NCI-H1092 treated with DMSO at 0.1 percent for 48 hours (cell line): ENCODE measurements around the gene TNFAIP6.
"Not testable (repeated sequence)": the region's sequence is repeated elsewhere in the genome, so short reads cannot be mapped to it uniquely, and the experiment has no call there.

Experiments
- DNase-seq: peaks from one replicate; lab custom pipeline; 2025; lab: John Stamatoyannopoulos, UW

TNFAIP6 gene

DNA sequence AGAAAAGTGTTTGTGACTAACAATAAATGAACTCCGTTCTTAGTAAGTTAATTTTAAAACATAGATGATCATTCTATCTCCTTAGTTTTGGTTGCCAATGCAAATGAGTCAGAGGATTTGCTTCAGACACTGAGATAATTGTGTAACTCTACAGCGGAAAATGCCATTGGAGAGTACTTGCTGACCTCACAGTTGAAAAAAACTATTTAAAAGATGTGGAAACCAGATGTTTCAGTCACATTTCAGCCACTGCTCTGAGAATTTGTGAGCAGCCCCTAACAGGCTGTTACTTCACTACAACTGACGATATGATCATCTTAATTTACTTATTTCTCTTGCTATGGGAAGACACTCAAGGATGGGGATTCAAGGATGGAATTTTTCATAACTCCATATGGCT, at the start of gene TNFAIP6:
TNFAIP6 (plus strand) TSS at position 234 of the 400 bp plus-strand sequence; CDS start at position 309, 75 bp downstream.
- DNase-seq, result no peak

DNA sequence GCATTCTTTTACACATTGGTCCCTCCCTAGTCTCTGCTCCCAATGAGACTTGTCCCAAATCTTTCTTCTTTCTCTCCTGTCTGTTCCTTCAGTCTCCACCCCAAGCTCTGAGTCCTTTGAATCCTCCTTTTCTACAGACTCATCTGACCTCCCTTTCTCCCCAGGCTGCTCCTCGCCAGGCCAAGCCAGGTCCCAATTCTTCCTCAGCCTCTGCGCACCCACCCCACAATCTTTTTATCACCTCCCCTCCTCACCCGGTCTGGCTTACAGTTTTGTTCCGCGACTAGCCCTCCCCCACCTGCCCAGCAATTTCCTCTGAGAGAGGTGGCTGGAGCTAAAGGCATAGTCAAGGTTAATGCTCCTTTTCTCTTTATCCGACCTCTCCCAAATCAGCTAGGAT, 47.1 kb upstream of the TNFAIP6 start:
- not testable (repeated sequence) for DNase-seq

DNA sequence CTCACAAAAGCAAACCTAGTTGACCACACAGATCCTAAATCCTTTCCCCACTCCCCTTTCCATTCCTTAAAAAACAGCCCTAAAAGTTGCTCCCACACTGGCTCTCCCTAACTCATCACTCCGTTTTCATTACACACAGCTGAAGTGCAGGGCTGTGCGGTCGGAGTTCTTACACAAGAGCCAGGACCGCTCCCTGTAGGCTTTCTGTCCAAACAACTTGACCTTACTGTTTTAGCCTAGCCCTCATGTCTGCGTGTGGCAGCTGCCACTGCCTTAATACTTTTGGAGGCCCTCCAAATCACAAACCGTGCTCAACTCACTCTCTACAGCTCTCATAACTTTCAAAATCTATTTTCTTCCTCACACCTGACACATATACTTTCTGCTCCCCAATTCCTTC, 45.0 kb upstream of the TNFAIP6 start:
- not testable (repeated sequence) for DNase-seq

GRCh38 chr2:151315381-151315903, 42.0 kb upstream of the TNFAIP6 start:
- DNase-seq, result no peak

- DNase-seq, result no peak
Measured at GRCh38 chr2:151325581-151326095, 31.8 kb upstream of the TNFAIP6 start.

DNA sequence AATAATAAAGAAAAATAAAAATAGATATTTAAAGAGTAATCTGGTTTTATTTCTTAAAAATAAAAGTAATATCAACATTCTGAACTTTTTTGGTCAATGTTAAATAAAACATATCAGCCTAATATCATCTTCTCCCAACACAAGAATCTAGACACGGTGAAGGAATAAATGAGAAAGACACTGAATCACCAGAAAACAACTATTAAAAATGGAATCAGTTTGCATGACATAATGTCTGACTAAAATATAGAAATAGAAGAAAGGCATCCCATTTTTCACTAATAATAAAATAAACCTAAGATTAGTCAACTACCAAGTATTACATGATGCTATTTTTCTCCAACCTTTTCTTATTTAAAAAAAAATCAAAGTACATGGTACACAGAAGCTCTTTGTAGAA, 30.8 kb upstream of the TNFAIP6 start:
- DNase-seq, result no peak

- DNase-seq, result no peak
Measured at GRCh38 chr2:151329998-151330397, 27.4 kb upstream of the TNFAIP6 start.

GRCh38 chr2:151333083-151333482, 24.3 kb upstream of the TNFAIP6 start:
- DNase-seq, result no peak

DNA sequence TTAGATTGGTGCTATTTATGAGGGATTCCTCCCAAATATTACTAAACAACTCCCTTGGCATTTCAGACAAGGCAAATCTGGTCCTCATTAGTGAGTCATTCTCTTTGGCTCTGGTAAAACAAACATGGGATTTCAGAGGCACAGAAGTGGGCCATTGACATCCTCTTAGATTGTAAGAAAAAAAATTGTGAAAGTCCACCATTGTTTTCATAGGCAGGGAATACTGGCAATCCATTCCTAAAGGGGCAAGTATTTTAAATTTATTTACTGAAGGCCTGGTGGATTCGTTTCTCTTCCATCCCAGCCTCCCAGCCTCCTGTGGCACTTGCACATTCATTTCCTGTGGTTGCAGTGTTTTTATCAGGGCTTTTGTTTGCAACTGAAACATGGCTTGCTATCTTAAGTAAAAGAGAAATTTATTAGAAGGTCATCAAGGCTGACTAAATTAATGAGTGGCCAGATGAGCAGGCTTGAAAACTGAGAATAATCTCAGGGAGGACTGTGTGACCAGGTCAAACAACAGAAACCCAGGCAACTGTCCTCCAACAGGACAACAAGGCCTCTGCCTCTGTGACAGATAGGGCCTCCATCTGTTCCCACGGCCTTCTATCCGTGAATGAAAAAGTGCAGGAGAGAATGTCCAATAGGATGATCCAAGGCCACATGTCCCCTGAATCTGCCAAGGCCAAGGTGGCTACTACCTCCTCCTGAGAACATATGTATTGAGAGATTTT, 23.1 kb upstream of the TNFAIP6 start:
- DNase-seq, result no peak

GRCh38 chr2:151336863-151337371, 20.5 kb upstream of the TNFAIP6 start:
- no peak for DNase-seq

DNA sequence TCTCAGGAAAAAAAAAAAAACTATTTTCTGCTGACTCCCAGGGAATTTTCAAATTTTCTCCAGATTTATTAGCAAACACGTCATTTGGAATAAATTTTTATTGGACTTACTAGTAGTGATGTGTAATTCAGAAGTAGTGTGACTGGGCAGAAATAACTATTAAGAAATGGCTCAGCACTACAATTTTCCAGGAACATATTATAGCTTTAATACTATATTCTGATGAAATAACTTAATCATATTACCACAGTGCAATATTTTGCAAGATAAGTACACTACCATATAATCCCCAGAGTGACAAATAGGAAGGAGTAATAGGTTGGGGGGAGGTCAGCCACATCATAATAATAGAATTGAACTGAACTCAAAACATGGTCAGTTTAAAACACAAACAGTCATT, 19.7 kb upstream of the TNFAIP6 start:
- no peak for DNase-seq

DNA sequence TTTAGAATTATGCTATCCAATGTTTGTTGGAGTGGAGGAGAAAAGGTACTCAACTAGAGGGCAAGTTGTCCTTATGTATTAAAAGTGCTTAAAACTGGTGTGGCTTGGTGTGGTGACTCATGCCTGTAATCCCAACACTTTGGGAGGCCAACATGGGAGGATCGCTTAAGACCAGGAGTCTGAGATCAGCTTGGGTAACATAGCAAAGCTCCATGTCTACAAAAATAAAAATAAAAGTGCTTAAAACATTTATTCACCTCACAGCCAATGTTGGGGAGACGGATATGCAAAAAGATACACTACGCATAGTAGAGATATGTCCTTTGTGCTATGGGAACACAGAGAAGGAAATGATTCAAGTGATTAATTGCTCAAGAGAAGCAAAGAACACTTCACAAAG, 19.3 kb upstream of the TNFAIP6 start:
- no peak for DNase-seq

GRCh38 chr2:151343073-151343472, 14.3 kb upstream of the TNFAIP6 start:
- DNase-seq, result no peak

DNA sequence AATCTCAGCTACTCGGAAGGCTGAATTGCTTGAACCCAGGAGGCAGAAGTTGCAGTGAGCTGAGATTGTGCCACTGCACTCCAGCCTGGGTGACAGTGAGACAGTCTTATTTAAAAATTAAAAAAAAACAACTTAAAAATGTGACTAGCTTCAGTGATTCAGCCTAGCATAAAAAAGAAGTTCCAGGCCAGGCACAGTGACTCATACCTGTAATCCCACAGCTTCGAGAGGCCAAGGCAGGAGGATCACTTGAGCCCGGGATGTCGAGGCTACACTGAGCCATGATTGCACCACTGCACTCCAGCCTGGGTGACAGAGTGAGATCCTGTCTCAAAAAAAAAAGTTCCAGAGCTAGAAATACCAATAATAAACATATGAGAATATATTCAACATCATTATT, 13.2 kb upstream of the TNFAIP6 start:
- not testable (repeated sequence) for DNase-seq

DNA sequence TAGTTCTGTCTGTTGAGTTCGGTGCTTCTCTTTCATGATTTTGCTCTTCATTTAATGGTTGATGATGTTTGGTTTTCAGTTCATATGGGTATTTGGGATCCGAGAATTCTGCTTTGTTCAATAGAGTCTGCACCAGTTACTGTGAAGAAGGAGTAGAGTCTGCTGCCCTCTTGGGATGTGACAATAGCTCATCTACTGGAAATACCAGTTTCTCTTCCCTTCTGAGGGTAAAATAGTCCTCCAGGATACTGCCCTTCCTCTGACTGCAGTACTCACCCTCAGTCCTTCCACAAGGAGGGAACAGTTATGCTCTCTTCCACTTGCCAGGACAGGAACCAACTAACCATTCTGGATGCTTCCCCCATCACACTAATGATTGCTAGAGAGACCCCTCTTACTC, 12.5 kb upstream of the TNFAIP6 start:
- no peak for DNase-seq

GRCh38 chr2:151347294-151347693, 10.1 kb upstream of the TNFAIP6 start:
- no peak for DNase-seq

DNA sequence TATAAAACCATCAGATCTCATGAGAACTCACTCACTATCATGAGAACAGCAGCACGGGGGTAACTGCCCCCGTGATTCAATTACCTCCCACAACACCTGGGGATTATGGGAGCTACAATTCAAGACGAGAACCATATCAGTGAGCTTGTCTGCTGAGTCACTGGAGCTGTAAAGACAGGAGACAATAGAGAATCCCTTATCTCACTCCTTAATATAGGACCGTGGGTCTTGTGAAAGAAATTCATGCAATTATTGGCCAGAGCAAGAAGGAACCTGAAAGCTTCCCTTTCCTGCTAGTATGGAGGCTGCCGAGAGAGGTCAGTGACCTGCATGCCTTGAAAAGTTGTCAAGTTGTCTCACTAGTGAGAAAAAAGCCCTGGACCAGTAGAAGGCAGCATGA, 9.5 kb upstream of the TNFAIP6 start:
- DNase-seq, result no peak

DNA sequence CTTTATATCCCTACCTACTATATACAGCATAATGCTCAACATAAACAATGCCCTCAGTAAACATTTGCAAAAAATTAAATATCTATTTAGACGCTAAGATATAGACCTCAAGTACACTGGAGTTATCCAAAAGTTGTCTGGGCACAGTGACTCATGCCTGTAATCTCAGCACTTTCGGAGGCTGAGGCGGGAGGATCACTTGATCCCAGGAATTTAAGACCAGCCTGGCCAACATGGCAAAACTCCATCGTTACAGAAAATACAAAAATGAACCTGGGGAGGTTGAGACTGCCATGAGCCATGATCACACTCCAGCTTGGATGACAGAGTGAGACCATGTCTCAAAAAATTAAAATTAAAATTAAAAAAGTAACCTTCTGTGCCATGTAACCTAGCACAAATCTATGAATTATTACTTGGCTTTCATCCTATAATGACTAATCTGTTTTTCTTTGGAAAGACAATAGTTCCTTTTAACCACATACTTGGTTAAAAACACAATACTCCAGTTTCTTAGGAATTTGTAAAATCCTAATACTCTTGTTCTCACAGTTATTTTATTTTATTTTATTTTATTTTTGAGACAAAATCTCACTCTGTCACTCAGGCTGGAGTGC, 6.7 kb upstream of the TNFAIP6 start:
- no peak for DNase-seq

DNA sequence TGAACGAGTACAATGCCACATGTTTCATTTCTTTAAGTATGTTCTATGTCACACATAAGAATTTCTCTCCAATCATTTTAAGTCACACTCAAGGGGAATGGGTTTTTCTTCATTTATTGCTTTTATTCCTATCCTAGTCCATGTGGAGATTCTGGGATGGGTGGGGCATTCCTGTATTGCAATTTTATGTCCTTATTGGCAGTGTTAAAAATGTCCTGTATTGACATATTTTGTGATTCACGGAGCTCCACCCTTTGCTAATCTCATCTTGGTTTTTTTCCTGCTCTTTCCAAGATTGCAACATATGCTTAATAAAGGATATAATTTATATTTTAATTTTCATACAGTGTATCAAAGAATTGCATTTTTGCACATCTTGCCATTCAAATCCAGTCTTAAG, 3.4 kb upstream of the TNFAIP6 start:
- DNase-seq, result no peak

GRCh38 chr2:151354807-151355206, 2.6 kb upstream of the TNFAIP6 start:
- DNase-seq, result no peak

DNA sequence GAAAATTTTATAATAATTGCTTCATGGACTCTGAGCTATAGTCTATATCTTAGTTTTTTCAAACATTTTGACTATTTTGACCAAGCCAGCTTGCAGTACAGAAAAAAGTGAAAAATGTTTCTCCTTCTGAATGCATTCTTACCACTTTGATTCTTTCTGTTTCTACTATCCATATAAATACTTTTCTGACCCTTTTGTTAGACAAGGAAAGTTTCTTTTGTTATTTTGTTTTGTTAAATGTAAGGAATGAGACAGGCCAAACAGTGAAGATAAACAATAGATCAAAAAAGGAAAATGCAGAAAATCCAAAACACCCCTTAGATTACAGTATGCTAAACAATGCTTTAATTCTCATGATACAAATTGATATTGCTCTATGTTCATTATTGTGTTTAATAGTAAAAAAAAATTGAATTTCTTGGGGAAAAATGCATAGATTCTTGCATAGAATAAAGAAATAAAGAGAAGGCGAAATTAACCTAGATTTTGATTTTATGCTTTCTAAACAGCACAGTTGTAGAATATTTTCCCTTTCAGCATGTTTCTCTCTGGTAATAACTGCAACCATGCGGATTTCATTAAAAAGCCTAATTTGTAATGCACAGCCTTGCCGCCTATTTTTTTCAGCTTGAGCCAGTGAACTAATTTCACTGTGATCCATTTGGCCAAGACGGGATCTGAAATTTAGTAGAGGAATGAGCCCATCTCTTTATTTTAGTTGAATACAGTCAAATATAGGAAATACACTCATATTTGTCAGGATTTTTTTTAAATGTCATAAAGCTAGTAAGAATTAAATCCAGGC, 976 bp downstream of the TNFAIP6 start:
- DNase-seq, result no peak

DNA sequence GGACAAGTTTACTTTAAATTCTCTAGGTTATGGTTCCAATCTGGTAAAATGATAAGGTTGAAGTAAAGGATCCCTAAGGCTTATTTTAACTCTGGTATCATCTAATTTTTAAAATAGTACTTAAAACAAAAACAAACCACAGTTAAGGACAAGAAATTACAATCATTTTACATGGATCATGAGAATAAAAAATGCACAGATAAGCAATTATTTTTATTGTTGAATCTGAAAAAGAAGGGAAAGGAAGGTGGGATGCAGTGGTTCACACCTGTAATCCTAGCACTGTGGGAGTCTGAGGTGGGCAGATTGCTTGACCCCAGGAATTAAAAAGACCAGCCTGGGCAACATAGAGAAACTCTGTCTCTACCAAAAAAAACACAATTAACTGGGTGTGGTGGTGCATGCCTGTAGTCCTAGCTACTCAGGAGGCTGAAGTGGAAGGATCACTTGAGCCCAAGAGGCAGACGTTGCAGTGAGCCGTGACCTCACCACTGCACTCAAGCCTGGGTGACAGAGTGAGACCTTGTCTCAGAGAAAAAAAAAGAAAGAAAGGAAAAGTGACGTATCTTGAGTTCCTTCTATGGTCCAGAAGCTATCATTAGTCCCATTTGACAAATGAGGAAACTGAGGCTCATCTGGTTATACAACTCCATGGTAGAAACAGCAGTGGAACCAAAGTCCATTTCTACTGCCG, 2.5 kb downstream of the TNFAIP6 start:
- no peak for DNase-seq
